ENCODE data around the gene RAB3A.
"Not testable (repeated sequence)": the region's sequence is repeated elsewhere in the genome, so short reads cannot be mapped to it uniquely, and the experiment has no call there.

The RAB3A gene

GRCh38 chr19:18173054-18173571 is 30.7 kb downstream of the RAB3A start:
- DNase-seq (ENCODE audit: extremely low spot score, insufficient read length, low read depth), result no peak
- FAIRE-seq, result no peak

- DNase-seq (ENCODE audit: extremely low spot score, insufficient read length, low read depth) (no peak), FAIRE-seq (no peak)
These were observed 31.4 kb downstream of the RAB3A start for GRCh38 chr19:18172331-18173053.

- FAIRE-seq (peak; percentile 80), DNase-seq (ENCODE audit: extremely low spot score, insufficient read length, low read depth) (no peak)
These were observed 32.1 kb downstream of the RAB3A start for GRCh38 chr19:18171605-18172327.

GRCh38 chr19:18170714-18171255 is 33.1 kb downstream of the RAB3A start:
- FAIRE-seq (peak; percentile 97), DNase-seq (ENCODE audit: extremely low spot score, insufficient read length, low read depth) (no peak)

- no peak for FAIRE-seq
- no peak for DNase-seq (ENCODE audit: extremely low spot score, insufficient read length, low read depth)
These were observed 35.0 kb downstream of the RAB3A start for GRCh38 chr19:18168673-18169381.

GRCh38 chr19:18167975-18168645 is 35.7 kb downstream of the RAB3A start:
- FAIRE-seq, result peak; percentile 93
- no peak for DNase-seq (ENCODE audit: extremely low spot score, insufficient read length, low read depth)

- DNase-seq (ENCODE audit: extremely low spot score, insufficient read length, low read depth), result no peak
- FAIRE-seq, result no peak
These were observed 36.8 kb downstream of the RAB3A start for GRCh38 chr19:18167011-18167410.

- DNase-seq (ENCODE audit: extremely low spot score, insufficient read length, low read depth), result no peak
- FAIRE-seq, result no peak
These were observed 37.9 kb downstream of the RAB3A start for GRCh38 chr19:18165794-18166544.

- DNase-seq (ENCODE audit: extremely low spot score, insufficient read length, low read depth) (no peak), FAIRE-seq (no peak)
These were observed 39.8 kb downstream of the RAB3A start for GRCh38 chr19:18164072-18164471.

GRCh38 chr19:18161636-18162002 is 42.2 kb downstream of the RAB3A start:
- no peak for FAIRE-seq
- DNase-seq (ENCODE audit: extremely low spot score, insufficient read length, low read depth), result no peak

- peak; percentile 69 for FAIRE-seq
- peak; percentile 87 for DNase-seq (ENCODE audit: extremely low spot score, insufficient read length, low read depth)
These were observed 42.7 kb downstream of the RAB3A start for GRCh38 chr19:18160971-18161635.

- DNase-seq (ENCODE audit: extremely low spot score, insufficient read length, low read depth), result no peak
- FAIRE-seq, result no peak
These were observed 43.3 kb downstream of the RAB3A start for GRCh38 chr19:18160493-18160970.

- DNase-seq (ENCODE audit: extremely low spot score, insufficient read length, low read depth), result no peak
- FAIRE-seq, result no peak
These were observed 44.0 kb downstream of the RAB3A start for GRCh38 chr19:18159810-18160209.

GRCh38 chr19:18159059-18159616 is 44.7 kb downstream of the RAB3A start:
- FAIRE-seq; DNase-seq (ENCODE audit: extremely low spot score, insufficient read length, low read depth): not testable (repeated sequence)

GRCh38 chr19:18158467-18158866 is 45.4 kb downstream of the RAB3A start:
- DNase-seq (ENCODE audit: extremely low spot score, insufficient read length, low read depth) (no peak), FAIRE-seq (no peak)

- no peak for FAIRE-seq
- no peak for DNase-seq (ENCODE audit: extremely low spot score, insufficient read length, low read depth)
These were observed 46.3 kb downstream of the RAB3A start for GRCh38 chr19:18157465-18158063.

GRCh38 chr19:18156841-18157464 is 46.9 kb downstream of the RAB3A start:
- no peak for FAIRE-seq
- DNase-seq (ENCODE audit: extremely low spot score, insufficient read length, low read depth), result no peak
